Aorta (tissue), 5 donors: ENCODE results near the gene GABRA1. TPM values are rescaled to one million over a fixed set of nuclear protein-coding genes. Genes with fewer than 3 reads are reported as not detected.

Experiments used
- ATAC-seq: fragments of 200-7000 bp; cut with Tn5 transposase; one replicate; pipeline ENCODE4 v1.9.1; 2022; ENCODE audit warnings: moderate library complexity; ENCODE audit not compliant: low FRiP score
- DNase-seq, 2 donors: peaks; one replicate each; pipeline ENCODE4 v3.0.0-alpha.2; 2020
- H3K27ac ChIP-seq, 2 donors: one replicate each; pipeline ENCODE4 v1.5.1; 2013; ENCODE audit warnings: low read length in 2 of 2, mild to moderate bottlenecking in 2 of 2, moderate library complexity in 2 of 2, control low read depth in 1 of 2, inconsistent platforms in 1 of 2, low read depth in 1 of 2
- H3K27me3 ChIP-seq, 2 donors: one replicate each; pipeline ENCODE4 v1.6.1; 2013; ENCODE audit warnings: control low read depth in 1 of 2, low read length in 1 of 2, mild to moderate bottlenecking in 1 of 2, moderate library complexity in 1 of 2; ENCODE audit not compliant: insufficient read depth in 2 of 2, control insufficient read depth in 1 of 2
- H3K36me3 ChIP-seq, 2 donors: one replicate each; pipeline ENCODE4 v1.6.1; 2013; ENCODE audit warnings: control low read depth in 1 of 2, low read length in 1 of 2, mild to moderate bottlenecking in 1 of 2; ENCODE audit not compliant: insufficient read depth in 2 of 2, control insufficient read depth in 1 of 2
- H3K4me1 ChIP-seq, 2 donors: one replicate each; pipeline ENCODE4 v1.6.1; 2013; ENCODE audit warnings: low read length in 2 of 2, control low read depth in 1 of 2, mild to moderate bottlenecking in 1 of 2, moderate library complexity in 1 of 2; ENCODE audit not compliant: insufficient read depth in 2 of 2, control insufficient read depth in 1 of 2
- H3K4me3 ChIP-seq, 2 donors: one replicate each; pipeline ENCODE4 v1.5.1; 2013; ENCODE audit warnings: low read length in 2 of 2, control low read depth in 1 of 2, mild to moderate bottlenecking in 1 of 2
- H3K9me3 ChIP-seq: one replicate; pipeline ENCODE4 v1.6.1; 2013; ENCODE audit warnings: mild to moderate bottlenecking, low read length; ENCODE audit not compliant: control insufficient read depth
- WGBS, 2 donors: extraction: QIAGEN DNeasy Blood & Tissue Kit; methylation state at CpG; one replicate each; pipeline ENCODE4 v1.1.7; 2013; 5-methylcytosine and 5-hydroxymethylcytosine counted together
- intact Hi-C, 2 donors: fragments of 100-400 bp; cut with DNase I; formaldehyde crosslinking; loops; one replicate each; pipeline versions ENCODE4 v1.14.2 to v1.15.0; 2022
- long read RNA-seq, 2 donors: library from polyadenylated mRNA; unstranded; transcript quantifications; one replicate each; pipeline ENCODE4 v2.0.0, GENCODE V29; 2020 to 2021
- polyA plus RNA-seq, 2 donors: library from polyadenylated mRNA; stranded (reverse); fragments of 200-250 nt; gene quantifications; one replicate each; pipeline ENCODE4 v1.2.3, GENCODE V29; 2013
- total RNA-seq, 2 donors: library from RNA; stranded (reverse); fragmentation: NEBNext Ultra II Directional; extraction: Animal tissue kit (Norgen Biotek cat#: 25700); gene quantifications; one replicate each; pipeline ENCODE4 v1.2.1, GENCODE V29; 2021
- donor health status: healthy with polysubstance abuse.
- donor health status: Bipolar disorder and iron deficiency.
- donor health status: DM: no; HTN: no; CAD: no.
- donor health status: DM: no; HTN: no; CAD: no.
- donor health status: DM: yes; HTN: yes; CAD: no.

Gene GABRA1
- total RNA-seq: not detected
- polyA plus RNA-seq: not detected
- long read RNA-seq, donor 1: 0 reads
- long read RNA-seq, donor 2: 0 reads

DNA sequence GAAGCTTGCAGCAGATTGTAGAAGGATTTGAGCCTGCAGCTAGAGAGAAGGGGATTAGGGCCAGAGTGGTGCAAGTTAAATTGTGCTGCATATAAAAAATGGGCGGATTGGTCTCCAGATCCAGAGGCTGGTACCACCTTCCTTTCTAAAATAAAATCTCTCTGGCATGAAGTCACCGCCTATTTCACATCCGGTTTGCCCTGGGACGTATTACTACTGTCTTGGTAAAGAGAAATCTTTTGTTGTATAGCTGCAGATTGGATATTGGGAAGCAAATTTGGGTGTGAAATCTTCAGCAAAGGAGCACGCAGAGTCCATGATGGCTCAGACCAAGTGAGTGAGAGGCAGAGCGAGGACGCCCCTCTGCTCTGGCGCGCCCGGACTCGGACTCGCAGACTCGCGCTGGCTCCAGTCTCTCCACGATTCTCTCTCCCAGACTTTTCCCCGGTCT is at the start of gene GABRA1:
Gene GABRA1, plus strand, starts transcription at position 180 of the 451 bp plus-strand sequence. CDS start 2,691 bp downstream, outside the sequence.
- Histone ChIP-seq H3K27ac (no peak within 1 kb of the TSS), H3K4me1 (no peaks in the 10 kb centered on the region), H3K9me3 (no peaks in the 10 kb centered on the region), H3K27me3 (no peaks in the 10 kb centered on the region), H3K36me3 (no peaks in the 10 kb centered on the region), H3K4me3 (peak within 1 kb of the TSS in 1 of 2 donors; percentile 36)
- peak in 1 of 2 donors; percentile 59 for DNase-seq
- intact Hi-C loops: no loop called here
- ATAC-seq: no peak
- WGBS, 2 donors: 1 to 2% methylated on average over 16 of the region's 16 CpGs

GRCh38 chr5:161799316-161799715 is 48.6 kb upstream of the GABRA1 start:
- Histone ChIP-seq H3K27ac (no peak overlapping the region), H3K4me1 (no peaks in the 10 kb centered on the region), H3K9me3 (no peaks in the 10 kb centered on the region), H3K36me3 (no peaks in the 10 kb centered on the region), H3K4me3 (no peak overlapping the region), H3K27me3 (no peaks in the 10 kb centered on the region)
- WGBS, 2 donors: 82 to 83% methylated on average over 3 of the region's 3 CpGs
- intact Hi-C loops: no loop called here
- DNase-seq (no peak), ATAC-seq (no peak)

- H3K27me3 ChIP-seq: no peaks in the 10 kb centered on the region
- no peak overlapping the region for H3K27ac ChIP-seq
- no peaks in the 10 kb centered on the region for H3K36me3 ChIP-seq
- DNase-seq: no peak
- no peak overlapping the region for H3K4me3 ChIP-seq
- intact Hi-C loops: no loop called here
- ATAC-seq: no peak
- 46 to 52% methylated on average over 1 of the region's 1 CpG for WGBS, 2 donors
- H3K9me3 ChIP-seq: no peaks in the 10 kb centered on the region
- no peaks in the 10 kb centered on the region for H3K4me1 ChIP-seq
These were observed 43.7 kb upstream of the GABRA1 start for GRCh38 chr5:161804263-161804662.

DNA sequence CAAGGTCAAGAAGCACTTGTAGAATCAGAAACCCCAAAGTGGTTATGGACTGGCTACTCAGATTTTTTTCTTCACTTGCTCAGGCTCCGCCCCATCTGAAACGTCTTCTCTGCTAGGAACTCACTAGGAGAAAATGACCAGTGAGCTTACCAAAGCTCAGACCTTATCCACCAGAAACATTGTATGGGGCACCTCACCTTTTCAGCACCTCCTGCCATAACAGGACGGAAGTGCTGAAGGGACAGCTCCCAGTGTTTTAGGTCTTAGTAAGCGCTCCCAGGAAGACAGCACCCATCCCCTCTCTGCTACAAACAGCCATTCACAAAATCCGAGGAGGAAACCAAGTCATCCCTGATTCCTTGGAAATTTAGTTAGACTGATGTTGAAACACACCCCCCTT is 1.2 kb upstream of the GABRA1 start:
- no peaks in the 10 kb centered on the region for H3K27me3 ChIP-seq
- H3K4me1 ChIP-seq: no peaks in the 10 kb centered on the region
- no peak overlapping the region for H3K27ac ChIP-seq
- H3K36me3 ChIP-seq: no peaks in the 10 kb centered on the region
- ATAC-seq: no peak
- WGBS, 2 donors: 5 to 7% methylated on average over 5 of the region's 5 CpGs
- H3K9me3 ChIP-seq: no peaks in the 10 kb centered on the region
- H3K4me3 ChIP-seq: no peak overlapping the region
- intact Hi-C loops: no loop called here
- DNase-seq: no peak

- H3K27ac ChIP-seq: no peak overlapping the region
- intact Hi-C loops: no loop called here
- no peaks in the 10 kb centered on the region for H3K4me1 ChIP-seq
- 2 to 3% methylated on average over 12 of the region's 12 CpGs for WGBS, 2 donors
- DNase-seq (no peak), ATAC-seq (no peak)
- no peaks in the 10 kb centered on the region for H3K27me3 ChIP-seq
- H3K9me3 ChIP-seq: no peaks in the 10 kb centered on the region
- H3K36me3 ChIP-seq: no peaks in the 10 kb centered on the region
- H3K4me3 ChIP-seq: peak overlapping the region in 1 of 2 donors; percentile 36
These were observed 473 bp upstream of the GABRA1 start for GRCh38 chr5:161847447-161847846.

DNA sequence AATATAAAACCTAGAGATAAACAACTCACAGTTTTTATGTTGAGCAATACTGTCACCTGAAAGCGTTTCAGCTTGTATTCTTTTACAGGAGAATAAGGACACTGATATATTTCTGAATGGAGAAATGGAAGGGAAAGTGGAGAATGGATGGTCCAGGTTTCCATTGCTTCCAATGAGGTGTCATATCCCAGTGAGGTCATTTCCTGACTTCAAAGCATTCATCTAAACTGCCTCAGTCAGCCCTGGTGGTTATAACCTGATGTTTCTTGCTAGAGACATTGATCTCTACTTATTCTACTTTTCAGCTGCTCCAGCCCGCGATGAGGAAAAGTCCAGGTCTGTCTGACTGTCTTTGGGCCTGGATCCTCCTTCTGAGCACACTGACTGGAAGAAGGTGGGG is 2.6 kb downstream of the GABRA1 start:
- intact Hi-C loops: no loop called here
- H3K9me3 ChIP-seq: no peaks in the 10 kb centered on the region
- ATAC-seq: no peak

DNA sequence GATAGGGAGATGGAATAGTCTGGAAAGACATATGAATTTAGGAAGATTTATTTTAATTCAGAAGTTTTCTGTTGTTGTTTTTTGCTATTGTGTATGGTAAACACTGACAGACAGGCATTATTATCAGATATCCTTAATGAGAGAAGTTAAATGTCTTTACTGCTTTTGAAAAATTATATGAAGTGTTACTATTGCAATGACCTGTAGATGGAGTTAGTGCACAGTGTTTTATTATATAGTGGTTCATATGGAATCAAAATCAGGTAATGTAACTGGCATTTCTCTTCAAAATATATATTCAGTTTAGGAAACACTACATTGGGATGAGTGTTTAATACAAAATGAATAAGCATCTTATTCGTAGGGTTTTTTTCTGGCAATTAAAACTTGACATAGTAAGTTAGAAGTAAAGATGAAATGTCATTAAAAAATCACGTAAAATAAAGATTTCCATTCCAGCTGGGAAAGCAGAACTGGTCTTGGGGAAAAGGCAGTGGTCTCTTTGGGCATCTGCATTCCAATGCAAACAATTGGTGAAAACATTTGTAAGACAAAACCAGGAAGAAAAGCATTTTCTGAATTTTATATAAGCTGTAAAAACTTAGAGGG is 3.9 kb downstream of the GABRA1 start:
- no peak for ATAC-seq
- H3K27ac ChIP-seq: no peak overlapping the region
- intact Hi-C loops: no loop called here

More for the DNA sequence above, 2.6 kb downstream of the GABRA1 start:
- DNase-seq: no peak
- H3K27me3 ChIP-seq: no peaks in the 10 kb centered on the region
- H3K36me3 ChIP-seq: no peaks in the 10 kb centered on the region
- WGBS, 2 donors: 68 to 69% methylated on average over 3 of the region's 3 CpGs
- H3K27ac ChIP-seq: no peak overlapping the region
- no peaks in the 10 kb centered on the region for H3K4me1 ChIP-seq
- H3K4me3 ChIP-seq: no peak overlapping the region

GRCh38 chr5:161857358-161857757 is 9.4 kb downstream of the GABRA1 start:
- no peak for ATAC-seq
- Histone ChIP-seq H3K9me3 (no peaks in the 10 kb centered on the region), H3K4me1 (no peaks in the 10 kb centered on the region), H3K36me3 (no peaks in the 10 kb centered on the region), H3K4me3 (no peak overlapping the region), H3K27ac (no peak overlapping the region), H3K27me3 (no peaks in the 10 kb centered on the region)
- intact Hi-C loops: no loop called here
- 40 to 58% methylated on average over 1 of the region's 1 CpG for WGBS, 2 donors
- DNase-seq: no peak

More for the DNA sequence above, 3.9 kb downstream of the GABRA1 start:
- Histone ChIP-seq H3K4me3 (no peak overlapping the region), H3K9me3 (no peaks in the 10 kb centered on the region), H3K27me3 (no peaks in the 10 kb centered on the region), H3K4me1 (no peaks in the 10 kb centered on the region), H3K36me3 (no peaks in the 10 kb centered on the region)
- DNase-seq: no peak
- 32 to 47% methylated on average over 2 of the region's 2 CpGs for WGBS, 2 donors

GRCh38 chr5:161863259-161863658 is 15.3 kb downstream of the GABRA1 start:
- Histone ChIP-seq H3K27ac (no peak overlapping the region), H3K4me3 (no peak overlapping the region), H3K36me3 (no peaks in the 10 kb centered on the region), H3K9me3 (no peaks in the 10 kb centered on the region), H3K4me1 (no peaks in the 10 kb centered on the region), H3K27me3 (no peaks in the 10 kb centered on the region)
- ATAC-seq (no peak), DNase-seq (no peak)
- 61 to 65% methylated on average over 3 of the region's 3 CpGs for WGBS, 2 donors
- intact Hi-C loops: no loop called here
